Thyroid gland (tissue), 4 donors: ENCODE measurements around the gene RPS26. TPM values are rescaled to one million over a fixed set of nuclear protein-coding genes. Genes with fewer than 3 reads are reported as not detected.

ENCODE experiments used
- DNase-seq, 2 donors: peaks; one replicate each; pipeline ENCODE4 v3.0.0-alpha.2; 2019
- H3K27ac ChIP-seq, 3 donors: fragments of 200-600 bp; sonication (generic); 1 replicate in 2 of 3; 2 replicates in 1 of 3; pipeline ENCODE4 v1.5.1; 2016 to 2019; ENCODE audit warnings: mild to moderate bottlenecking in 1 of 3, moderate library complexity in 1 of 3
- H3K27me3 ChIP-seq: fragments of 200-600 bp; sonication (generic); one replicate; pipeline ENCODE4 v1.5.1; 2019
- H3K36me3 ChIP-seq, 2 donors: fragments of 200-600 bp; sonication (generic); one replicate each; pipeline ENCODE4 v1.5.1; 2016 to 2019
- H3K4me1 ChIP-seq, 2 donors: fragments of 200-600 bp; sonication (generic); one replicate each; pipeline ENCODE4 v1.5.1; 2017 to 2019
- H3K4me3 ChIP-seq, 3 donors: fragments of 200-600 bp; sonication (generic); replicated peaks in 1 of 3; 1 replicate in 2 of 3; 2 replicates in 1 of 3; pipeline ENCODE4 v1.5.1; 2016; ENCODE audit warnings: mild to moderate bottlenecking in 1 of 3
- H3K9me3 ChIP-seq: fragments of 200-600 bp; sonication (generic); one replicate; pipeline ENCODE4 v1.5.1; 2017
- CTCF ChIP-seq, 6 experiments: fragments of 200-600 bp in 3 of 6; fragments of 450-650 bp in 3 of 6; sonication (generic) in 3 of 6; IDR thresholded peaks; one replicate each; pipeline ENCODE4 v1.5.1; 2016 to 2019; ENCODE audit warnings: antibody characterized with exemption in 6 of 6, mild to moderate bottlenecking in 2 of 6, inconsistent platforms in 1 of 6, moderate library complexity in 1 of 6
- POLR2A ChIP-seq, 2 donors: fragments of 450-650 bp; IDR thresholded peaks; one replicate each; pipeline ENCODE4 v1.6.1; 2017; ENCODE audit warnings: antibody characterized with exemption in 2 of 2, mild to moderate bottlenecking in 2 of 2, moderate library complexity in 1 of 2
- WGBS, 2 donors: methylation state at CpG; one replicate each; pipeline ENCODE4 v1.1.5; 2017; 5-methylcytosine and 5-hydroxymethylcytosine counted together
- intact Hi-C: fragments of 100-400 bp; cut with DNase I; formaldehyde crosslinking; loops from one replicate; pipeline ENCODE4 v1.15.1; 2023
- total RNA-seq, 4 donors: library from RNA; depleted of rRNA; stranded (reverse); fragments of >200 nt; gene quantifications; one replicate each; pipeline ENCODE4 v1.2.3, GENCODE V29; 2016

Gene RPS26
- 1,000 to 10,000 TPM in 1 of 4 donors, 100 to 1,000 TPM in 2, 10 to 100 TPM in 1; 81.4 to 1,193 (median 632) TPM for total RNA-seq

DNA sequence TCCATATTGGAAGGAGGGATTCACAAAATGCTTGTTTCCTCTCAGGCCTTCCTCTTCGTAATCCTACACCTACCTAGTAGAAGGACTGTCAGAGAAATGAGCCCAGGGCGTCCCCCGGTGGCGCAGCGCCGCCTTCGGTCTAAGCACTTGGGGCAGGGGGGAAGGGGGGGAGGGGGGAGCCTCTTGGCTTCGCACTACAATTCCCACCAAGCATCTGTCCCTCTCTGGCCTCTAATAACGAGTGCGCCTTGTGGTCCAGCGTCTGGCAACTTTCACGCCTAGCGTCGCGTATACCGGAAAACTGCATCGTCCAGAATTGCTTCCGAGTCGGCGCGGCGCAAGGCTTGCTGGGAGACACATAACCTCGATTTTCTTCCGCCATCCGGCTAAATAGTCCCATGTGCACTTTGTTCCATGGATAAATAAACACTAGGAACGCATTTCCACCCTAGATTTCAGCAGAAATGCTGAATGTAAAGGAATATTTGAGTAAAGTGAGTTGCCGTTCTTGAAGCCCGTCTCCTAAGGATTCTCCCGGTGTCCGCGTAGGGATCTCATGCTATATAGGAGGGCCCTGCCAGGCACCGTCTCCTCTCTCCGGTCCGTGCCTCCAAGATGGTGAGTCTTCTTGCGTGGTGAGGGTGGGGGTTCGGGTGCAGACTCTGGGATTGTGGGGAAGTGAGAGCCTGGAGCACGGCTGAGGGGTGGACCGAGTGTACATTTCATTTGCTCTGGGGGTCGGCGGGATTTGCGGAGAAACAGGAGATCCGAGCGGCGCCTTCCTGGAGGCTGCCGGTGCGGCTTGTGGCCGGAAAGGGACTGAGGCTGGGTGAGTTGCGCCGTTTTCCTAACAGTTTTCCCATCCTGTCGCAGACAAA lies at the start of gene RPS26:
RPS26 (plus strand) TSS at position 367 of the 878 bp plus-strand sequence; CDS start at position 616, 249 bp downstream.
- H3K4me1 ChIP-seq: peaks cover 7 to 11% of the 10 kb centered on the region in 2 donors
- intact Hi-C loops: loop anchor here (10.0 kb wide), 1 partner anchor 63 kb away; the partner anchor contains the start of gene PA2G4

DNA sequence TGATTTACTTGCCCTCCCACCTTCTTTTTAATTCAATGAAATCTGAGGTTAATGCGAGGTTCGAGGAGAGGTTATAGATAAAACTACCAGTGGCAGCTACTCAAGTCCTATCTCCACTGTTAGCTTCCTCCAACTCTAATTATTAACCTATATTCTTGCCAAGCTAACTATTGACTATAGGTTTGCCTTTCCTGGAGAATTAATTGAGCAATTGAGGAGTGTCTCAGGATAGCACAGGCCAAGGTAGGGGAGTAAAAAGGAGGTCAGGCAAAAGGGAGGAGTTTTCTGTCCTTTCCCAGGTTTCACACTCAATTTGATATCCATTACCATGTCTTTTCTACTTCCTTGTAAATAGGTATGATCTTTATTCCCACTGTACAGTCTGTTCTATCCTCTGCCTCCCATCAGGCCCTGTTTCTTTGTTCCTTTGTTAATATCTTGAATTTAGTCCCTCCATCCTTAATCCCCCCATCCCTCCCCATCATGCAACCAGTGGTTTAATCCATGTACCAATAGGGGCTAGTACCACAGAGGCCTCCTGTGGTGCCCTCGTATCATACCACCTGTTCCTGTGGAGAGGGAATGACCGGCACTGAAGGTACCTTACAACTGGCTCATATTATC lies 48.4 kb upstream of the RPS26 start:
- H3K4me1 ChIP-seq: peaks cover 9% of the 10 kb centered on the region in 2 donors
- TF ChIP-seq CTCF (IDR thresholded peaks at IDR 0.05) (no peak), POLR2A (IDR thresholded peaks at IDR 0.05) (no peak)
- H3K9me3 ChIP-seq: no peaks in the 10 kb centered on the region
- no peaks in the 10 kb centered on the region for H3K27me3 ChIP-seq
- H3K36me3 ChIP-seq: peaks cover 42 to 57% of the 10 kb centered on the region in 2 donors
- 89 to 91% methylated on average over 4 of the region's 4 CpGs for WGBS, 2 donors
- intact Hi-C loops: loop anchor here (5.0 kb wide), 1 partner anchor 34 kb away; no protein-coding TSS in a partner anchor
- H3K27ac ChIP-seq: no peak overlapping the region
- H3K4me3 ChIP-seq: no peak overlapping the region
- DNase-seq: no peak

More for the DNA sequence above, at the start of gene RPS26:
- no peaks in the 10 kb centered on the region for H3K9me3 ChIP-seq
- peak; percentile 97 to 98 for DNase-seq
- peaks cover 20 to 23% of the 10 kb centered on the region in 2 donors for H3K36me3 ChIP-seq
- TF ChIP-seq CTCF (IDR thresholded peaks at IDR 0.05) (peak in 3 of 6 experiments; percentile 14 to 61 (median 45)), POLR2A (IDR thresholded peaks at IDR 0.05) (peak in 1 of 2 donors; percentile 88)
- peak within 1 kb of the TSS; percentile 94 to 97 (median 94) for H3K27ac ChIP-seq
- peak within 1 kb of the TSS; percentile 74 to 88 (median 80) for H3K4me3 ChIP-seq
- no peaks in the 10 kb centered on the region for H3K27me3 ChIP-seq
- WGBS, 2 donors: 0 to 1% methylated on average over 41 to 49 of the region's 50 CpGs

GRCh38 chr12:55995366-55995765 lies 46.4 kb upstream of the RPS26 start:
- intact Hi-C loops: no loop called here
- H3K27ac ChIP-seq: no peak overlapping the region
- no peaks in the 10 kb centered on the region for H3K27me3 ChIP-seq
- H3K9me3 ChIP-seq: no peaks in the 10 kb centered on the region
- WGBS, 2 donors: 87 to 89% methylated on average over 8 of the region's 8 CpGs
- DNase-seq: no peak
- TF ChIP-seq POLR2A (IDR thresholded peaks at IDR 0.05): no peak
- no peak for TF ChIP-seq CTCF (IDR thresholded peaks at IDR 0.05)
- H3K4me1 ChIP-seq: peaks cover 11 to 13% of the 10 kb centered on the region in 2 donors
- H3K4me3 ChIP-seq: no peak overlapping the region
- H3K36me3 ChIP-seq: peaks cover 34 to 39% of the 10 kb centered on the region in 2 donors

DNA sequence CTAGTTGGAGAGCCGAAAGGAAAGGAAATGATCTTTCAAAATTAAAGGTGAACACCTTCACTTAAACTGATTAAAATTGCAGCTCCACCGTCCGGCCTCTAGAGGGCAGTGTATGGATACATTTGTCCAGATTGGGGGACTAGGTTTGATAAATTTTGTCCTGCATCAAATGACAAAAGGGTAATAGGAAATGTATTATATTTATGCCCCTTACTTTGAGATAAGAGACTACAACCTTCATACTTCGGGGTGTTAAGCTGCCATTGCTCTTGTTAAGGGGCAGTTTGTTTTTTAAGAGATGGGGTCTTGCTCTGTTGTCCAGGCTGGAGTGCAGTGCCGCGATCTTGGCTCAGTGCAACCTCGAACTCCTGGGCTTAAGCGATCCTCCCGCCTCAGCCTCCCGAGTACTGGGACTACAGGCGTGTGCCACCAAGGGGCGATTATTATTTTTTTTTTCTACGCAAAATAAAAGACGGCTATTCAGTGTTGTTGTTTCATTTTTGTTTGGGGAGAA lies 45.5 kb upstream of the RPS26 start:
- Histone ChIP-seq H3K4me1 (peaks cover 11 to 13% of the 10 kb centered on the region in 2 donors), H3K27me3 (no peaks in the 10 kb centered on the region), H3K36me3 (peaks cover 25 to 30% of the 10 kb centered on the region in 2 donors), H3K9me3 (no peaks in the 10 kb centered on the region), H3K27ac (peak overlapping the region; percentile 65 to 83 (median 72)), H3K4me3 (peak overlapping the region; percentile 41 to 54 (median 51))
- DNase-seq: peak; percentile 57 to 64
- 35 to 40% methylated on average over 14 of the region's 14 CpGs for WGBS, 2 donors
- TF ChIP-seq POLR2A (IDR thresholded peaks at IDR 0.05): no peak
- peak; percentile 60 to 88 (median 86) for TF ChIP-seq CTCF (IDR thresholded peaks at IDR 0.05)
- intact Hi-C loops: no loop called here
